Measurements from ENCODE around the gene GH2.

GRCh38 chr17:63855185-63855584 is 26.6 kb downstream of the GH2 start:
- TF ChIP-seq CTCF (IDR thresholded peaks at IDR 0.05; ENCODE audit: extremely low read depth in 1 of 2, insufficient read depth in 1 of 2, low read depth in 1 of 2, low read length in 2 of 2) (no peak), POLR2A (IDR thresholded peaks at IDR 0.05; ENCODE audit: low read depth, low read length) (no peak), POLR2AphosphoS5 (IDR thresholded peaks at IDR 0.05; ENCODE audit: insufficient read depth, low read depth, low read length) (no peak), JUN (IDR thresholded peaks at IDR 0.05; ENCODE audit: borderline replicate concordance, insufficient read depth, insufficient read length, low read depth) (no peak), MAX (IDR thresholded peaks at IDR 0.05; ENCODE audit: insufficient read depth, insufficient read length) (no peak), EZH2 (IDR thresholded peaks at IDR 0.05; ENCODE audit: borderline replicate concordance, low read depth, low read length, severe bottlenecking) (no peak), MYC (IDR thresholded peaks at IDR 0.05; ENCODE audit: low read depth, low read length) (no peak), FOS (IDR thresholded peaks at IDR 0.05; ENCODE audit: borderline replicate concordance, insufficient read depth, low read length) (no peak)
